HepG2 (cell line): Measurements from ENCODE around the gene ZNF71. TPM values are rescaled to one million over a fixed set of nuclear protein-coding genes. Genes with fewer than 3 reads are reported as not detected.

Source experiments
- AKAP8 ChIP-seq: sonication (generic); formaldehyde crosslinking; IDR thresholded peaks from 2 replicates; pipeline ENCODE4 v1.5.1; 2020; ENCODE audit warnings: mild to moderate bottlenecking, missing genetic modification reagents
- ELF3 ChIP-seq: IDR thresholded peaks from 2 replicates; pipeline ENCODE4 v1.6.1; 2016; ENCODE audit warnings: missing genetic modification reagents, missing compliant biosample characterization
- FOXP1 ChIP-seq, 2 experiments: fragments of 450-650 bp in 1 of 2; IDR thresholded peaks; 2 replicates each; pipeline ENCODE4 v1.6.1; 2017 to 2018; ENCODE audit warnings: antibody characterized with exemption in 1 of 2
- GATA4 ChIP-seq: sonication (generic); IDR thresholded peaks from 2 replicates; pipeline ENCODE4 v1.6.1; 2016; ENCODE audit warnings: antibody characterized with exemption, low read depth, borderline replicate concordance
- IKZF4 ChIP-seq: sonication (generic); formaldehyde crosslinking; IDR thresholded peaks from 2 replicates; pipeline ENCODE4 v1.5.1; 2020; ENCODE audit warnings: borderline replicate concordance, mild to moderate bottlenecking, low read depth, missing genetic modification reagents; ENCODE audit errors: not compliant biosample characterization
- KDM1A ChIP-seq: IDR thresholded peaks from 2 replicates; pipeline ENCODE4 v1.6.1; 2016; ENCODE audit warnings: missing compliant biosample characterization
- NCOA1 ChIP-seq: sonication (generic); formaldehyde crosslinking; IDR thresholded peaks from 2 replicates; pipeline ENCODE4 v1.9.0; 2021; ENCODE audit warnings: missing genetic modification reagents
- POLR2G ChIP-seq: fragments of 200-400 bp; formaldehyde crosslinking; IDR thresholded peaks from 2 replicates; pipeline ENCODE4 v1.6.1; 2018; ENCODE audit warnings: mild to moderate bottlenecking, low read depth, low read length, moderate library complexity
- PPARG ChIP-seq: conservative IDR thresholded peaks from 2 replicates; pipeline ENCODE4 v1.6.1; 2016; ENCODE audit warnings: missing biosample characterization, missing genetic modification reagents
- REPIN1 ChIP-seq: sonication (generic); formaldehyde crosslinking; IDR thresholded peaks from 2 replicates; pipeline ENCODE4 v1.8.0; 2022; ENCODE audit warnings: missing genetic modification reagents, low read depth, mild to moderate bottlenecking, borderline replicate concordance
- RXRA ChIP-seq: sonication (generic); formaldehyde crosslinking; IDR thresholded peaks from 2 replicates; pipeline ENCODE4 v1.5.1; 2020; ENCODE audit warnings: missing genetic modification reagents
- SRSF4 ChIP-seq: fragments of 200-400 bp; formaldehyde crosslinking; IDR thresholded peaks from one replicate; pipeline ENCODE4 v1.6.1; 2018; ENCODE audit warnings: mild to moderate bottlenecking, low read depth, low read length, moderate library complexity; ENCODE audit not compliant: poor library complexity, severe bottlenecking
- TCF12 ChIP-seq, 2 experiments: fragments of 450-650 bp in 1 of 2; sonication (generic) in 1 of 2; formaldehyde crosslinking in 1 of 2; IDR thresholded peaks; 2 replicates each; pipeline versions ENCODE4 v1.6.1 to v1.8.0; 2017 to 2022; ENCODE audit warnings: antibody characterized with exemption in 1 of 2, mild to moderate bottlenecking in 1 of 2, missing genetic modification reagents in 1 of 2, moderate library complexity in 1 of 2
- TOPORS ChIP-seq: sonication (generic); formaldehyde crosslinking; IDR thresholded peaks from 2 replicates; pipeline ENCODE4 v1.8.0; 2023; ENCODE audit warnings: mild to moderate bottlenecking, missing genetic modification reagents
- ZC3H13 ChIP-seq: sonication (generic); formaldehyde crosslinking; IDR thresholded peaks from 2 replicates; pipeline ENCODE4 v1.8.1; 2023; ENCODE audit warnings: mild to moderate bottlenecking, missing genetic modification reagents, moderate library complexity
- ZGPAT ChIP-seq: IDR thresholded peaks from 2 replicates; pipeline ENCODE4 v1.6.1; 2016; ENCODE audit warnings: mild to moderate bottlenecking
- ZNF143 ChIP-seq: sonication (generic); formaldehyde crosslinking; IDR thresholded peaks from 2 replicates; pipeline ENCODE4 v1.4.0; 2020; ENCODE audit warnings: missing genetic modification reagents
- ZNF296 ChIP-seq: sonication (generic); formaldehyde crosslinking; conservative IDR thresholded peaks from 2 replicates; pipeline ENCODE4 v1.5.0; 2020; ENCODE audit warnings: mild to moderate bottlenecking, missing genetic modification reagents
- ZNF530 ChIP-seq: sonication (generic); formaldehyde crosslinking; IDR thresholded peaks from 2 replicates; pipeline ENCODE4 v1.5.0; 2020; ENCODE audit warnings: low read depth, mild to moderate bottlenecking, missing genetic modification reagents
- ZNF550 ChIP-seq: sonication (generic); formaldehyde crosslinking; IDR thresholded peaks from 2 replicates; pipeline ENCODE4 v1.4.0; 2020; ENCODE audit warnings: mild to moderate bottlenecking, missing genetic modification reagents, borderline replicate concordance
- ZNF570 ChIP-seq: sonication (generic); formaldehyde crosslinking; IDR thresholded peaks from 2 replicates; pipeline ENCODE4 v1.4.0; 2020; ENCODE audit warnings: mild to moderate bottlenecking, missing genetic modification reagents, borderline replicate concordance
- ZNF768 ChIP-seq: sonication (generic); formaldehyde crosslinking; IDR thresholded peaks from 2 replicates; pipeline ENCODE4 v1.4.0; 2020; ENCODE audit warnings: missing genetic modification reagents
- polyA plus RNA-seq, 8 experiments: library from polyadenylated mRNA; depleted of rRNA in 3 of 8; stranded (reverse) in 7 of 8; unstranded in 1 of 8; fragments of >200 nt; fragmentation: Illumina TruSeq in 4 of 8; extraction: Trizol in 4 of 8; gene quantifications; 2 replicates each; pipeline versions ENCODE4 v1.2.1 to v1.2.3, GENCODE V29; 2011 to 2016; ENCODE audit warnings: low read depth in 4 of 8, missing spikeins in 1 of 8, mixed read lengths in 1 of 8; ENCODE audit not compliant: insufficient read depth in 1 of 8
- total RNA-seq, 5 experiments: library from RNA; depleted of rRNA; stranded (reverse); fragments of >200 nt; fragmentation: Illumina TruSeq; extraction: Trizol; gene quantifications; 2 replicates each; pipeline ENCODE4 v1.2.3, GENCODE V29; 2016; ENCODE audit warnings: low read depth in 1 of 5
- TF ChIP-seq, protein P1 (sequence below): IDR thresholded peaks from 2 replicates; pipeline ENCODE4 v1.6.1; 2016; ENCODE audit warnings: low read depth
- TF ChIP-seq, protein P2 (sequence below): sonication (generic); formaldehyde crosslinking; IDR thresholded peaks from 2 replicates; pipeline ENCODE4 v1.5.1; 2020; ENCODE audit warnings: mild to moderate bottlenecking, moderate library complexity, missing genetic modification reagents
- TF ChIP-seq, protein P3 (sequence below): sonication (generic); formaldehyde crosslinking; IDR thresholded peaks from 2 replicates; pipeline ENCODE4 v1.4.0; 2020; ENCODE audit warnings: mild to moderate bottlenecking, low read depth, missing genetic modification reagents

The ZNF71 gene
- total and polyA plus RNA-seq, 2 of the 13 experiments (the other 11 are each of a cell fraction or from before 2014, with no cell fraction given), result 2.2 to 4.4 TPM

DNA sequence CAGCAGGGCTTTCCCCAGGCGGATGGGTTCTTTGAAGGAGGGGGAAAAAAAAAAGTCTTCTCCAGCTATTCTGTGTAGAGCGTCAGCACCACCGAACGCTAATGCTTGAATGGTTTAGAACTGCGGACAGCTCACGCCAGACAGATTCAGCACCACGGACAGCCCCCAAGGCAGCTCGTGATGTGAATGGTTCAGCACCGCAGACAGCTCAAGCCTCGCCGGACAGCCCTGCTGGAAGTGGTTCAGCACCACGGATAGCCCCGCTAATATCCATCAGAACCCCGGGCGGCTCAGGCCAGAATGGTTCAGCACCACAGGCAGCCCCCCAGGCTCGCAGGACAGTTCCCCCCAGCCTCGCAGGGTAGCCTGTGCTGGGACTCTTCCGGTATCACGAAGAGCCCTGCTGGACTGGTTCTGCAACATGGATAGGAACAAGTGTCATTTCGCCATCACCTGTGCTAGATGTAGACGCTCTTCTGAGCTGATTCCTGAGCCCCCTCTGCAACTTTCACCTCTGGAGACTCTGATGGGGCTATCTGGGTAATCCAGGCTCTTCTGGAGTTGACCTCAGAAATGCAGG, 43.0 kb downstream of the ZNF71 start (continued):
- TF ChIP-seq, protein P1, sequence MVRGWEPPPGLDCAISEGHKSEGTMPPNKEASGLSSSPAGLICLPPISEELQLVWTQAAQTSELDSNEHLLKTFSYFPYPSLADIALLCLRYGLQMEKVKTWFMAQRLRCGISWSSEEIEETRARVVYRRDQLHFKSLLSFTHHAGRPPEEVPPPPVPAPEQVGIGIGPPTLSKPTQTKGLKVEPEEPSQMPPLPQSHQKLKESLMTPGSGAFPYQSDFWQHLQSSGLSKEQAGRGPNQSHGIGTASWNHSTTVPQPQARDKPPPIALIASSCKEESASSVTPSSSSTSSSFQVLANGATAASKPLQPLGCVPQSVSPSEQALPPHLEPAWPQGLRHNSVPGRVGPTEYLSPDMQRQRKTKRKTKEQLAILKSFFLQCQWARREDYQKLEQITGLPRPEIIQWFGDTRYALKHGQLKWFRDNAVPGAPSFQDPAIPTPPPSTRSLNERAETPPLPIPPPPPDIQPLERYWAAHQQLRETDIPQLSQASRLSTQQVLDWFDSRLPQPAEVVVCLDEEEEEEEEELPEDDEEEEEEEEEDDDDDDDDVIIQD (CRISPR knock-in tag), result peak; percentile 99
- TF ChIP-seq FOXP1 (IDR thresholded peaks at IDR 0.05) (no peak), FOXP1 (CRISPR knock-in tag; IDR thresholded peaks at IDR 0.05) (peak; percentile 73), ZNF550 (CRISPR knock-in tag) (peak; percentile 96; the same call in 1 of the 2 replicates), IKZF4 (CRISPR knock-in tag) (peak; percentile 100), AKAP8 (CRISPR knock-in tag) (peak; percentile 97), ZC3H13 (peak; percentile 98), ZNF143 (CRISPR knock-in tag) (peak; percentile 76), ELF3 (CRISPR knock-in tag) (peak; percentile 98), GATA4 (no peak), ZNF768 (CRISPR knock-in tag) (peak; percentile 93), SRSF4 (no peak), KDM1A (CRISPR knock-in tag) (no peak), REPIN1 (CRISPR knock-in tag) (peak; percentile 97), RXRA (peak; percentile 89), ZNF570 (CRISPR knock-in tag) (peak; percentile 98), NCOA1 (peak; percentile 97), POLR2G (no peak), TOPORS (CRISPR knock-in tag) (peak; percentile 100), ZNF296 (peak; percentile 99), ZNF530 (CRISPR knock-in tag) (peak; percentile 99), TCF12 (IDR thresholded peaks at IDR 0.05) (no peak), TCF12 (CRISPR knock-in tag; IDR thresholded peaks at IDR 0.05) (peak; percentile 95), PPARG (CRISPR knock-in tag) (peak; percentile 96), ZGPAT (CRISPR knock-in tag) (peak; percentile 96)
- TF ChIP-seq, protein P2, sequence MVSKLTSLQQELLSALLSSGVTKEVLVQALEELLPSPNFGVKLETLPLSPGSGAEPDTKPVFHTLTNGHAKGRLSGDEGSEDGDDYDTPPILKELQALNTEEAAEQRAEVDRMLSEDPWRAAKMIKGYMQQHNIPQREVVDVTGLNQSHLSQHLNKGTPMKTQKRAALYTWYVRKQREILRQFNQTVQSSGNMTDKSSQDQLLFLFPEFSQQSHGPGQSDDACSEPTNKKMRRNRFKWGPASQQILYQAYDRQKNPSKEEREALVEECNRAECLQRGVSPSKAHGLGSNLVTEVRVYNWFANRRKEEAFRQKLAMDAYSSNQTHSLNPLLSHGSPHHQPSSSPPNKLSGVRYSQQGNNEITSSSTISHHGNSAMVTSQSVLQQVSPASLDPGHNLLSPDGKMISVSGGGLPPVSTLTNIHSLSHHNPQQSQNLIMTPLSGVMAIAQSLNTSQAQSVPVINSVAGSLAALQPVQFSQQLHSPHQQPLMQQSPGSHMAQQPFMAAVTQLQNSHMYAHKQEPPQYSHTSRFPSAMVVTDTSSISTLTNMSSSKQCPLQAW, result peak; percentile 90
- TF ChIP-seq, protein P3, sequence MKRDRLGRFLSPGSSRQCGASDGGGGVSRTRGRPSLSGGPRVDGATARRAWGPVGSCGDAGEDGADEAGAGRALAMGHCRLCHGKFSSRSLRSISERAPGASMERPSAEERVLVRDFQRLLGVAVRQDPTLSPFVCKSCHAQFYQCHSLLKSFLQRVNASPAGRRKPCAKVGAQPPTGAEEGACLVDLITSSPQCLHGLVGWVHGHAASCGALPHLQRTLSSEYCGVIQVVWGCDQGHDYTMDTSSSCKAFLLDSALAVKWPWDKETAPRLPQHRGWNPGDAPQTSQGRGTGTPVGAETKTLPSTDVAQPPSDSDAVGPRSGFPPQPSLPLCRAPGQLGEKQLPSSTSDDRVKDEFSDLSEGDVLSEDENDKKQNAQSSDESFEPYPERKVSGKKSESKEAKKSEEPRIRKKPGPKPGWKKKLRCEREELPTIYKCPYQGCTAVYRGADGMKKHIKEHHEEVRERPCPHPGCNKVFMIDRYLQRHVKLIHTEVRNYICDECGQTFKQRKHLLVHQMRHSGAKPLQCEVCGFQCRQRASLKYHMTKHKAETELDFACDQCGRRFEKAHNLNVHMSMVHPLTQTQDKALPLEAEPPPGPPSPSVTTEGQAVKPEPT (CRISPR knock-in tag), result peak; percentile 99
